ENCODE measurements around the gene RNF13. TPM values are rescaled to one million over a fixed set of nuclear protein-coding genes. Genes with fewer than 3 reads are reported as not detected.

RNF13 gene
- total and polyA plus RNA-seq, 2 of the 4 experiments (the other 2 are of a cell fraction), result 12.8 to 29.8 TPM

DNA sequence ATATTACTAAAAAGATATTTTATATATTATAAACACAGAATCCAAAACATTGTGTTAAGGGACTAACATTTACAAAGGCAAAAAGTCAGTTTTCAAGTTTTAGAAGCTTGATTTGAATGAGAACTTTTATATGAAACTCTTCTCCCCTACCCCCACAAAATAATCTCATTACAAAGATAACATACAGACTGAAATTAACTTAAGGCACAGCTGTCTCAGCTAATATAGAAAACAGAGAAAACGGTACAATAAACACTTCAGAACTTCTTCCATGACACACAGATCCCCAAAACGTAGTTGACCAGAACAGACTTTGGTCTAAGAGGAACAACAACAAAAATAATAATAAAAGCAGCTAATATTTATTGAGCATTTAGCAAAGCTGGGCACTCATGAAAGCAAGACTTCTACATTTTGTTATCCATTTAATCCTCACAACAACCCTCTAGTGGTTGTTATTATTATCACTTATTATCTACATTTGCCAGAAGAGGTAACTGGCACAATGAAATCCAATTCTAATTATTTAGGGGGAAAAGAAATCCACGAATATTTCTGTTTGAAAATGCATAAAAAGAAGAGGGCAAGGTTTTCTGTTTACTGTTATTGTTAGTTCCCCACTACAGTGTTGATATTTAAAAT lies 89.6 kb downstream of the RNF13 start:
- no peaks in the 10 kb centered on the region for H3K27me3 ChIP-seq (ENCODE audit: control insufficient read depth, insufficient read depth, low read length)
- no peak overlapping the region for H3K23ac ChIP-seq (ENCODE audit: low read depth, low read length)
- no peak overlapping the region for H2BK15ac ChIP-seq (ENCODE audit: low read depth, low read length)
- intact Hi-C loops (cut with micrococcal nuclease), result no loop called here
- H3K18ac ChIP-seq (ENCODE audit: low read depth, low read length), result no peak overlapping the region
- H3K14ac ChIP-seq (replicated peaks; ENCODE audit: low read depth, low read length), result no peak overlapping the region
- no peaks in the 10 kb centered on the region for H3K9me3 ChIP-seq (ENCODE audit: control insufficient read depth, insufficient read depth, low read length)
- H4K8ac ChIP-seq (ENCODE audit: low read depth in 2 of 2, low read length in 2 of 2), result no peak overlapping the region
- H3K4me2 ChIP-seq (ENCODE audit: low read depth, low read length), result no peak overlapping the region
- H2AK9ac ChIP-seq (replicated peaks; ENCODE audit: low read depth, low read length, poor library complexity), result no peak overlapping the region
- in situ Hi-C loops (cut with MboI; ENCODE audit: low sequenced_read_pairs), result no loop called here
- H3K27ac ChIP-seq (ENCODE audit: insufficient read depth, low read length), result no peak overlapping the region
- no CpG with 5 or more reads among the region's 3 CpGs for WGBS, 2 experiments (ENCODE audit: extremely low coverage in 2 of 2, insufficient read length in 1 of 2)
- ATAC-seq (ENCODE audit: low read depth) (no peak), DNase-seq (no peak)
- dilution Hi-C loops (cut with HindIII; ENCODE audit: low sequenced_read_pairs, unreplicated experiment), result no loop called here
- no peak overlapping the region for H3K4me3 ChIP-seq (ENCODE audit: insufficient read depth, low read depth, low read length)
- H4K5ac ChIP-seq (ENCODE audit: low read depth, low read length), result no peak overlapping the region
- no peak overlapping the region for H2AFZ ChIP-seq (replicated peaks; ENCODE audit: low read length, poor library complexity)
- ChIA-PET POLR2A (ENCODE audit: unreplicated experiment) (no interaction called here), CTCF (no interaction called here)
- no peak overlapping the region for H4K91ac ChIP-seq (ENCODE audit: insufficient read depth, low read depth, low read length)
- no peak overlapping the region for H3K56ac ChIP-seq (ENCODE audit: extremely low read depth, insufficient read depth, low read length)
- H3K36me3 ChIP-seq (ENCODE audit: control insufficient read depth, insufficient read depth, low read length), result no peaks in the 10 kb centered on the region
- H3K4ac ChIP-seq (ENCODE audit: low read depth, low read length), result no peak overlapping the region
- peaks cover 1% of the 10 kb centered on the region; the same call in 1 of the 2 replicates for H3K4me1 ChIP-seq (ENCODE audit: control insufficient read depth, insufficient read depth, low read length)
- H3K9me1 ChIP-seq (ENCODE audit: insufficient read depth, low read length), result no peaks in the 10 kb centered on the region; the same call in none of the 2 replicates
- no TSS peak for BruUV-seq (replicated peaks)
- no peak for TF ChIP-seq RFX5 (IDR thresholded peaks at IDR 0.05; ENCODE audit: low read depth, low read length)
- H4K20me1 ChIP-seq (ENCODE audit: insufficient read depth, low read length), result no peaks in the 10 kb centered on the region
- H2BK5ac ChIP-seq (ENCODE audit: low read depth, low read length, poor library complexity, severe bottlenecking), result no peak overlapping the region
- no peak overlapping the region for H2AK5ac ChIP-seq (ENCODE audit: low read depth, low read length)
- no peak overlapping the region for H3K9ac ChIP-seq (ENCODE audit: low read depth, low read length)
- H2BK20ac ChIP-seq (ENCODE audit: low read depth, low read length), result no peak overlapping the region
- H3K79me1 ChIP-seq (ENCODE audit: low read depth in 1 of 2, low read length in 2 of 2), result peaks cover 0 to 12% of the 10 kb centered on the region in 2 experiments; a peak in 2 of 4 replicates
- no peak overlapping the region for H2BK120ac ChIP-seq (ENCODE audit: low read depth, low read length)

Data from IMR-90 (cell line).